ENCODE data around the gene YRDC. TPM values are rescaled to one million over a fixed set of nuclear protein-coding genes. Genes with fewer than 3 reads are reported as not detected.
A peak's percentile ranks its signal among the peaks of the same experiment; 100 is the strongest.

The YRDC gene, protein sequence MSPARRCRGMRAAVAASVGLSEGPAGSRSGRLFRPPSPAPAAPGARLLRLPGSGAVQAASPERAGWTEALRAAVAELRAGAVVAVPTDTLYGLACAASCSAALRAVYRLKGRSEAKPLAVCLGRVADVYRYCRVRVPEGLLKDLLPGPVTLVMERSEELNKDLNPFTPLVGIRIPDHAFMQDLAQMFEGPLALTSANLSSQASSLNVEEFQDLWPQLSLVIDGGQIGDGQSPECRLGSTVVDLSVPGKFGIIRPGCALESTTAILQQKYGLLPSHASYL
- total RNA-seq (10 to 100 TPM; 42.8 to 46.7 TPM), polyA plus RNA-seq (ENCODE audit: insufficient read depth, low read depth, low replicate concordance) (39.7 TPM)
- long read RNA-seq, donor 1, transcript YRDC-201 (5 exons, 1,826 nt) = major isoform, 21 of 21 reads
- long read RNA-seq, donor 1, partial matches to known transcripts = 0 of 21 reads
- long read RNA-seq, donor 1, other reads (novel, unspliced or antisense) = 0 of 21 reads
- long read RNA-seq, donor 2, transcript YRDC-201 (5 exons, 1,826 nt) = major isoform, 6 of 6 reads
- long read RNA-seq, donor 2, partial matches to known transcripts = 0 of 6 reads
- long read RNA-seq, donor 2, other reads (novel, unspliced or antisense) = 0 of 6 reads

- 0 to 1% methylated on average over 25 to 63 of the region's 95 CpGs for WGBS, 2 donors
- Histone ChIP-seq H3K4me3 (peak within 1 kb of the TSS; percentile 86 to 93), H3K27ac (peak within 1 kb of the TSS; percentile 92 to 98), H3K27me3 (no peaks in the 10 kb centered on the region), H3K9me3 (no peaks in the 10 kb centered on the region), H3K4me1 (peaks cover 42% of the 10 kb centered on the region), H3K36me3 (ENCODE audit: low read depth, missing control alignments) (no peaks in the 10 kb centered on the region)
- peak; percentile 97 for DNase-seq
- intact Hi-C loops (cut with DNase I; ENCODE audit: low total_unique reads) = no loop called here
- TF ChIP-seq, protein P1, sequence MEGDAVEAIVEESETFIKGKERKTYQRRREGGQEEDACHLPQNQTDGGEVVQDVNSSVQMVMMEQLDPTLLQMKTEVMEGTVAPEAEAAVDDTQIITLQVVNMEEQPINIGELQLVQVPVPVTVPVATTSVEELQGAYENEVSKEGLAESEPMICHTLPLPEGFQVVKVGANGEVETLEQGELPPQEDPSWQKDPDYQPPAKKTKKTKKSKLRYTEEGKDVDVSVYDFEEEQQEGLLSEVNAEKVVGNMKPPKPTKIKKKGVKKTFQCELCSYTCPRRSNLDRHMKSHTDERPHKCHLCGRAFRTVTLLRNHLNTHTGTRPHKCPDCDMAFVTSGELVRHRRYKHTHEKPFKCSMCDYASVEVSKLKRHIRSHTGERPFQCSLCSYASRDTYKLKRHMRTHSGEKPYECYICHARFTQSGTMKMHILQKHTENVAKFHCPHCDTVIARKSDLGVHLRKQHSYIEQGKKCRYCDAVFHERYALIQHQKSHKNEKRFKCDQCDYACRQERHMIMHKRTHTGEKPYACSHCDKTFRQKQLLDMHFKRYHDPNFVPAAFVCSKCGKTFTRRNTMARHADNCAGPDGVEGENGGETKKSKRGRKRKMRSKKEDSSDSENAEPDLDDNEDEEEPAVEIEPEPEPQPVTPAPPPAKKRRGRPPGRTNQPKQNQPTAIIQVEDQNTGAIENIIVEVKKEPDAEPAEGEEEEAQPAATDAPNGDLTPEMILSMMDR (IDR thresholded peaks at IDR 0.05) = no peak
- TF ChIP-seq POLR2A (IDR thresholded peaks at IDR 0.05) = peak; percentile 39
Measured at GRCh38 chr1:37807555-37808368, at the start of gene YRDC, which contains the start of gene C1orf122. TSS of gene YRDC (minus strand) at chr1:37808208. CDS start at chr1:37808180, 28 bp downstream. TSS of gene C1orf122 (plus strand) at chr1:37807790. CDS start at chr1:37808405, 615 bp downstream.

- H3K9me3 ChIP-seq = no peaks in the 10 kb centered on the region
- H3K4me3 ChIP-seq = no peak overlapping the region
- H3K4me1 ChIP-seq = peaks cover 14% of the 10 kb centered on the region
- WGBS, 2 donors = 98 to 99% methylated on average over 6 of the region's 6 CpGs
- no peak for TF ChIP-seq POLR2A (IDR thresholded peaks at IDR 0.05)
- TF ChIP-seq, protein P1 (IDR thresholded peaks at IDR 0.05) = no peak
- H3K27me3 ChIP-seq = no peaks in the 10 kb centered on the region
- no peaks in the 10 kb centered on the region for H3K36me3 ChIP-seq (ENCODE audit: low read depth, missing control alignments)
- intact Hi-C loops (cut with DNase I; ENCODE audit: low total_unique reads) = no loop called here
- no peak overlapping the region for H3K27ac ChIP-seq
- DNase-seq = no peak
Measured at GRCh38 chr1:37854406-37854805, 46.4 kb upstream of the YRDC start.

DNA sequence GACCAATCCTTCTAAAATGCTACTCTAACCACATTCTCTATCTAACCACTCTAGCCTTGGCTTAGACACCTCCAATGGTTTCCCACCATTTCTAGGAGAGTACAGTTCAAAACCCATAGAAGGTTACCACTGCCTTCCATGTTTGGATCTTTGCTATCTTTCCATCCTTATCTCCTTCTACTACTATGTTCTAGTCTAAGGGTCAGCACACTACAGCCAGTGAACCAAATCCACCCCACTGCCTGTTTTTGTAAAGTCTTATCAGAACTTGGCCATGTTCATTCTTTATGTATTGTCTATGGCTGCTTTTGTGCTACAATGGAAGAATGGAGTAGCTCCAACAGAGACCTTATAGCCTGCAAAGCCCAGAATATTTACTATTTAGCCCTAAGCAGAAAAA lies 45.1 kb upstream of the YRDC start:
- H3K27me3 ChIP-seq = no peaks in the 10 kb centered on the region
- no peaks in the 10 kb centered on the region for H3K36me3 ChIP-seq (ENCODE audit: low read depth, missing control alignments)
- intact Hi-C loops (cut with DNase I; ENCODE audit: low total_unique reads) = no loop called here
- DNase-seq = no peak
- TF ChIP-seq POLR2A (IDR thresholded peaks at IDR 0.05) = no peak
- TF ChIP-seq, protein P1 (IDR thresholded peaks at IDR 0.05) = no peak
- H3K27ac ChIP-seq = no peak overlapping the region
- H3K4me3 ChIP-seq = no peak overlapping the region
- H3K4me1 ChIP-seq = peaks cover 7% of the 10 kb centered on the region
- no peaks in the 10 kb centered on the region for H3K9me3 ChIP-seq

DNA sequence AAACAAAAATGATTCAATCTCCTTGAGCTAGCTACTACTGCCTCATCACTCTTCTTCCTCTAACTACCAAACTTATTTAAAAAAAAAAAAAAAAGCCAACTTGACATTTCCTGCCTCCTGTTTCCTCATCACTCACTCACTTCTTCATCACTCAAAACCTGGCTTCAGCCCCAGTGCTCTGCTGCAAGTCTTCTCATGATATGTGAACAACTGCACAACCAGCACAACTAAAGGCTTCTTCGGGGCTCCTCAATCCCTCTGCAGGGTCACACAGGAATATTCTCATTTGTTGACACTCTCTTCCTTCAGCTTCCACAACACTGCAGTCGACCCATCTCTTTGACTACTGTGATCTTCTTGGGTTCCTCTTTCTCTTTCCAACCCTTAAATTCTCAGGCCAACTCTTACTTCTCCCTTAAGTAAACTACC lies 43.8 kb upstream of the YRDC start:
- intact Hi-C loops (cut with DNase I; ENCODE audit: low total_unique reads) = no loop called here
- WGBS, 2 donors = 77 to 80% methylated on average over 2 of the region's 2 CpGs
- DNase-seq = no peak
- H3K27me3 ChIP-seq = no peaks in the 10 kb centered on the region
- H3K9me3 ChIP-seq = no peaks in the 10 kb centered on the region
- no peaks in the 10 kb centered on the region for H3K36me3 ChIP-seq (ENCODE audit: low read depth, missing control alignments)
- H3K4me3 ChIP-seq = no peak overlapping the region
- TF ChIP-seq, protein P1 (IDR thresholded peaks at IDR 0.05) = no peak
- TF ChIP-seq POLR2A (IDR thresholded peaks at IDR 0.05) = no peak
- no peak overlapping the region for H3K27ac ChIP-seq
- peaks cover 5% of the 10 kb centered on the region for H3K4me1 ChIP-seq

Data from testis (tissue), 5 donors.